ENCODE measurements around the gene PRPF18. TPM values are rescaled to one million over a fixed set of nuclear protein-coding genes. Genes with fewer than 3 reads are reported as not detected.

Gene PRPF18
- total RNA-seq, 1 experiment from 2014 or later = 10.2 TPM

GRCh38 chr10:13632884-13633440 lies 46.2 kb downstream of the PRPF18 start:
- H3K9me3 ChIP-seq (ENCODE audit: low read length) = no peaks in the 10 kb centered on the region
- H3K27me3 ChIP-seq (ENCODE audit: low read length) = no peaks in the 10 kb centered on the region
- H4K20me1 ChIP-seq (ENCODE audit: low read length) = no peaks in the 10 kb centered on the region
- no peaks in the 10 kb centered on the region for H3K36me3 ChIP-seq (ENCODE audit: low read depth, low read length)
- no peak for TF ChIP-seq EZH2phosphoT487 (IDR thresholded peaks at IDR 0.05; ENCODE audit: borderline replicate concordance, low read length)
- no peak for TF ChIP-seq EZH2 (IDR thresholded peaks at IDR 0.05; ENCODE audit: low read length, unreplicated experiment)
- no peak for TF ChIP-seq CTCF (conservative IDR thresholded peaks at IDR 0.05; ENCODE audit: low read depth, low read length)
- H3F3A ChIP-seq (ENCODE audit: low read length, unreplicated experiment) = no peaks in the 10 kb centered on the region
- no peak overlapping the region for H3K4me3 ChIP-seq (ENCODE audit: low read length)
- no peaks in the 10 kb centered on the region for H3K9me2 ChIP-seq (replicated peaks; ENCODE audit: low read length)
- no peaks in the 10 kb centered on the region for H3K79me2 ChIP-seq (ENCODE audit: low read length)
- no peak overlapping the region for H3K4me2 ChIP-seq (ENCODE audit: low read length)
- DNase-seq = no peak
- no peak overlapping the region for H3K9ac ChIP-seq (ENCODE audit: low read length)
- BruUV-seq (replicated peaks) = no TSS peak
- ATAC-seq = no peak
- ChIA-PET POLR2A (ENCODE audit: unreplicated experiment) (no interaction called here), CTCF (no interaction called here)
- no peak overlapping the region for H2AFZ ChIP-seq (ENCODE audit: low read length)
- peaks cover 14% of the 10 kb centered on the region for H3K4me1 ChIP-seq (ENCODE audit: insufficient read depth, low read length)
- no peak overlapping the region for H3K27ac ChIP-seq (ENCODE audit: low read length)
- intact Hi-C loops (cut with micrococcal nuclease) = no loop called here

DNA sequence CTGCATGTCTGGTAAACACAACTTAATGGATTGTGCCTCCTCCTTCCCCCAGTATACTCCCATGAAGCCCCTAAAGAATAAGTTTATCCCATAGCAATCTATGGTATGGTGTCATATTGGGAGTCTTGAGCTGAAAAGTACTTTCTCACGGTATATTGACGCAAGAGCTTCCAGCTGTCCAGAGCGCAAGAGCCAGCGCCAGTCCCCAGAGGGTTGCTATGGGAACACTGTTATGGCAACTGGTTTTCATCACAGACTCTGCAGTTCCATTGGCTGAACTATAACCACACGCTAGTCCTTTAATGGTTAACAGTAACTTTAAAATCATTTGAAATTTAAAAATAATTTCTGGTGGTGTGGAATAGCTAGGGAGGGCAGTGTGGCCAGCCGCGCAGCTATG lies 46.9 kb downstream of the PRPF18 start:
- CTCF ChIA-PET = no interaction called here

More for the DNA sequence above, 46.9 kb downstream of the PRPF18 start:
- POLR2A ChIA-PET (ENCODE audit: unreplicated experiment) = no interaction called here
- Histone ChIP-seq H2AFZ (ENCODE audit: low read length) (no peak overlapping the region), H3K4me2 (ENCODE audit: low read length) (no peak overlapping the region), H3K9ac (ENCODE audit: low read length) (no peak overlapping the region), H3K9me3 (ENCODE audit: low read length) (no peaks in the 10 kb centered on the region), H3K27me3 (ENCODE audit: low read length) (no peaks in the 10 kb centered on the region), H3K4me1 (ENCODE audit: insufficient read depth, low read length) (peaks cover 15% of the 10 kb centered on the region), H3F3A (ENCODE audit: low read length, unreplicated experiment) (no peaks in the 10 kb centered on the region), H3K4me3 (ENCODE audit: low read length) (no peak overlapping the region), H3K9me2 (replicated peaks; ENCODE audit: low read length) (no peaks in the 10 kb centered on the region), H3K36me3 (ENCODE audit: low read depth, low read length) (no peaks in the 10 kb centered on the region), H3K27ac (ENCODE audit: low read length) (no peak overlapping the region), H3K79me2 (ENCODE audit: low read length) (no peaks in the 10 kb centered on the region), H4K20me1 (ENCODE audit: low read length) (no peaks in the 10 kb centered on the region)
- intact Hi-C loops (cut with micrococcal nuclease) = no loop called here
- no TSS peak for BruUV-seq (replicated peaks)
- ATAC-seq (no peak), DNase-seq (no peak)
- TF ChIP-seq CTCF (conservative IDR thresholded peaks at IDR 0.05; ENCODE audit: low read depth, low read length) (no peak), EZH2phosphoT487 (IDR thresholded peaks at IDR 0.05; ENCODE audit: borderline replicate concordance, low read length) (no peak), EZH2 (IDR thresholded peaks at IDR 0.05; ENCODE audit: low read length, unreplicated experiment) (no peak)

Data from PC-3 (cell line).